Keratinocyte (primary cell): ENCODE results near the gene C16orf96. TPM values are rescaled to one million over a fixed set of nuclear protein-coding genes. Genes with fewer than 3 reads are reported as not detected.

Source experiments
- DNase-seq: peaks from one replicate; pipeline ENCODE4 v3.0.0-alpha.2; 2011; ENCODE audit warnings: low read depth, missing footprints, low spot score
- FAIRE-seq: peaks from 2 replicates; lab custom pipeline; 2011; peaks lifted over from hg19 to GRCh38; lab: Jason Lieb, UNC
- H2AFZ ChIP-seq: 2 replicates; pipeline ENCODE4 v1.6.0; 2012; ENCODE audit warnings: low read length, control low read depth, inconsistent platforms; ENCODE audit not compliant: control insufficient read depth
- H3K27ac ChIP-seq: 2 replicates; pipeline ENCODE4 v1.5.1; 2011; ENCODE audit warnings: low read length; ENCODE audit not compliant: control insufficient read depth, insufficient read depth
- H3K27me3 ChIP-seq: 3 replicates; pipeline ENCODE4 v1.6.0; 2011; ENCODE audit warnings: low read length; ENCODE audit not compliant: control insufficient read depth, insufficient read depth; ENCODE audit errors: extremely low read depth
- H3K36me3 ChIP-seq, 2 experiments: 2 replicates in 1 of 2; 3 replicates in 1 of 2; pipeline ENCODE4 v1.5.1; 2011; ENCODE audit warnings: low read length in 2 of 2, mild to moderate bottlenecking in 1 of 2; ENCODE audit not compliant: control insufficient read depth in 2 of 2, insufficient read depth in 2 of 2; ENCODE audit errors: extremely low read depth in 1 of 2
- H3K4me1 ChIP-seq: 3 replicates; pipeline ENCODE4 v1.5.1; 2011; ENCODE audit warnings: low read length; ENCODE audit not compliant: control insufficient read depth, insufficient read depth; ENCODE audit errors: extremely low read depth
- H3K4me2 ChIP-seq: 3 replicates; pipeline ENCODE4 v1.6.0; 2011; ENCODE audit warnings: low read depth, low read length; ENCODE audit not compliant: control insufficient read depth, insufficient read depth; ENCODE audit errors: extremely low read depth
- H3K4me3 ChIP-seq, 3 experiments: fragments of 200-600 bp in 1 of 3; sonication (generic) in 1 of 3; 2 replicates in 2 of 3; 3 replicates in 1 of 3; pipeline ENCODE4 v1.5.1; 2011 to 2016; ENCODE audit warnings: low read length in 3 of 3, mild to moderate bottlenecking in 3 of 3, control low read depth in 2 of 3, inconsistent platforms in 1 of 3, low read depth in 1 of 3, mixed read lengths in 1 of 3, mixed run types in 1 of 3, moderate library complexity in 1 of 3; ENCODE audit not compliant: control insufficient read depth in 2 of 3, insufficient read depth in 2 of 3; ENCODE audit errors: extremely low read depth in 1 of 3
- H3K79me2 ChIP-seq: 2 replicates; pipeline ENCODE4 v1.6.0; 2012; ENCODE audit warnings: low read length; ENCODE audit not compliant: control insufficient read depth, insufficient read depth
- H3K9ac ChIP-seq: 3 replicates; pipeline ENCODE4 v1.6.0; 2011; ENCODE audit warnings: low read length; ENCODE audit not compliant: control insufficient read depth, insufficient read depth; ENCODE audit errors: extremely low read depth
- H3K9me1 ChIP-seq: 3 replicates; pipeline ENCODE4 v1.6.0; 2011; ENCODE audit warnings: low read length; ENCODE audit not compliant: control insufficient read depth, insufficient read depth; ENCODE audit errors: extremely low read depth
- H3K9me3 ChIP-seq: 2 replicates; pipeline ENCODE4 v1.5.1; 2012; ENCODE audit warnings: low read depth, low read length; ENCODE audit not compliant: control insufficient read depth
- H4K20me1 ChIP-seq: 3 replicates; pipeline ENCODE4 v1.6.0; 2011; ENCODE audit warnings: low read length; ENCODE audit not compliant: control insufficient read depth, insufficient read depth; ENCODE audit errors: extremely low read depth
- EZH2 ChIP-seq: IDR thresholded peaks from one replicate; pipeline ENCODE4 v1.6.1; 2012; ENCODE audit warnings: inconsistent platforms, mild to moderate bottlenecking, low read length, moderate library complexity
- dilution Hi-C: fragments of 300-500 bp; cut with MboI; formaldehyde crosslinking; loops from one replicate; pipeline ENCODE4 v1.7.0; 2020; ENCODE audit warnings: low sequenced_read_pairs; ENCODE audit not compliant: extremely low pct_ligation_motif_present
- polyA plus RNA-seq, 5 experiments: library from polyadenylated mRNA; depleted of rRNA in 3 of 5; stranded (reverse) in 3 of 5; stranded (forward) in 1 of 5; unstranded in 1 of 5; fragments of >200 nt; gene quantifications; 1 replicate in 1 of 5; 2 replicates in 3 of 5; 3 replicates in 1 of 5; pipeline versions ENCODE4 v1.2.1 to v1.2.3, GENCODE V29; 2011 to 2012; ENCODE audit warnings: missing spikeins in 2 of 5, low read depth in 1 of 5, low replicate concordance in 1 of 5
- TF ChIP-seq, protein P1 (sequence below), 3 experiments: IDR thresholded peaks in 1 of 3; conservative IDR thresholded peaks in 1 of 3; optimal IDR thresholded peaks in 1 of 3; 2 replicates in 2 of 3; 3 replicates in 1 of 3; pipeline versions ENCODE3 to v1.5.1; 2011; ENCODE audit warnings: low read length in 3 of 3, mild to moderate bottlenecking in 3 of 3, moderate library complexity in 2 of 3, control low read depth in 1 of 3, inconsistent platforms in 1 of 3; ENCODE audit not compliant: insufficient read depth in 2 of 3; ENCODE audit errors: extremely low read depth in 1 of 3

C16orf96 gene
- polyA plus RNA-seq, 1 donor (not counting 4 experiments of a cell fraction or from before 2014, with no cell fraction given) = not detected

DNA sequence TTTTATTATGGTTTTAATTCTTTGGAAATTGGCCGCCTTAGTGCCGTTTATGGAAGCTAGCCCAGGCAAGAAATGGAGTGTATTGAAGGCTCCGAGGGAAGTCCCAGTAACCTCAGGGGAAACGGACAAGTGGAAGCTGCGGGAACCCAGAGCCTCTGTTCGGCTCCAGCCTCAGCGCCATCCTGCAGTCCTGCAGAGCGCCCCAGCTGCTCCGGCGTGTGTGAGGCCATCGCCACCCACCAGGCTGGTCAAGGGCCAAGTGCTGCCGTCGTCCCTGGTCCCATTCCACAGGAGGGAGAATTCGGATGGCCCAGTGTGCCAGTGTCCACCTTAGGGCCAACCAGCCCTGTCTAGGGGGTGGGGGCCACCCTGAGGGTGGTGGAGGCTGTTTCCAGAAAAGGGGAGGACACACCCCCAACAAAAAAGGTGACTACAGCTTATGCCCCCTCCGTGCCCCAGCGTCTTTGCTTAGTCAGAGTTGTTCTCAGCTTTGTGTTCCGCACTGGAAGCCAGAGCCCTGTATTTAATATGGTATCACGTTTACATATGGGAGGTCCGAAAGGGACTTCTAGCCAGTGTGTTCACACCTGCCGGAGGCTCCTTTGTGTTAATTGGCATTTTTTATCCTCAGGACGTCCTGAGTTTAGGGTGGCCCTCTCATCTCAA is 81.5 kb downstream of the C16orf96 start:
- Histone ChIP-seq H3K79me2 (peaks cover 73% of the 10 kb centered on the region), H2AFZ (no peak overlapping the region), H3K4me2 (no peak overlapping the region), H3K9me3 (no peaks in the 10 kb centered on the region), H3K9ac (no peak overlapping the region), H3K9me1 (no peaks in the 10 kb centered on the region), H3K27ac (no peak overlapping the region), H3K27me3 (no peaks in the 10 kb centered on the region), H4K20me1 (peaks cover 24% of the 10 kb centered on the region), H3K4me1 (no peaks in the 10 kb centered on the region), H3K36me3 (peaks cover 11 to 18% of the 10 kb centered on the region in 2 experiments), H3K4me3 (no peak overlapping the region)
- TF ChIP-seq, protein P1, sequence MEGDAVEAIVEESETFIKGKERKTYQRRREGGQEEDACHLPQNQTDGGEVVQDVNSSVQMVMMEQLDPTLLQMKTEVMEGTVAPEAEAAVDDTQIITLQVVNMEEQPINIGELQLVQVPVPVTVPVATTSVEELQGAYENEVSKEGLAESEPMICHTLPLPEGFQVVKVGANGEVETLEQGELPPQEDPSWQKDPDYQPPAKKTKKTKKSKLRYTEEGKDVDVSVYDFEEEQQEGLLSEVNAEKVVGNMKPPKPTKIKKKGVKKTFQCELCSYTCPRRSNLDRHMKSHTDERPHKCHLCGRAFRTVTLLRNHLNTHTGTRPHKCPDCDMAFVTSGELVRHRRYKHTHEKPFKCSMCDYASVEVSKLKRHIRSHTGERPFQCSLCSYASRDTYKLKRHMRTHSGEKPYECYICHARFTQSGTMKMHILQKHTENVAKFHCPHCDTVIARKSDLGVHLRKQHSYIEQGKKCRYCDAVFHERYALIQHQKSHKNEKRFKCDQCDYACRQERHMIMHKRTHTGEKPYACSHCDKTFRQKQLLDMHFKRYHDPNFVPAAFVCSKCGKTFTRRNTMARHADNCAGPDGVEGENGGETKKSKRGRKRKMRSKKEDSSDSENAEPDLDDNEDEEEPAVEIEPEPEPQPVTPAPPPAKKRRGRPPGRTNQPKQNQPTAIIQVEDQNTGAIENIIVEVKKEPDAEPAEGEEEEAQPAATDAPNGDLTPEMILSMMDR (optimal IDR thresholded peaks at IDR 0.05 in 1 of 3, IDR thresholded peaks at IDR 0.05 in 1 of 3, conservative IDR thresholded peaks at IDR 0.05 in 1 of 3; ENCODE audit: extremely low read depth in 1 of 3, insufficient read depth in 2 of 3, low read length in 3 of 3) = no peak
- TF ChIP-seq EZH2 = no peak
- FAIRE-seq (no peak), DNase-seq (no peak)
- dilution Hi-C loops = no loop called here

DNA sequence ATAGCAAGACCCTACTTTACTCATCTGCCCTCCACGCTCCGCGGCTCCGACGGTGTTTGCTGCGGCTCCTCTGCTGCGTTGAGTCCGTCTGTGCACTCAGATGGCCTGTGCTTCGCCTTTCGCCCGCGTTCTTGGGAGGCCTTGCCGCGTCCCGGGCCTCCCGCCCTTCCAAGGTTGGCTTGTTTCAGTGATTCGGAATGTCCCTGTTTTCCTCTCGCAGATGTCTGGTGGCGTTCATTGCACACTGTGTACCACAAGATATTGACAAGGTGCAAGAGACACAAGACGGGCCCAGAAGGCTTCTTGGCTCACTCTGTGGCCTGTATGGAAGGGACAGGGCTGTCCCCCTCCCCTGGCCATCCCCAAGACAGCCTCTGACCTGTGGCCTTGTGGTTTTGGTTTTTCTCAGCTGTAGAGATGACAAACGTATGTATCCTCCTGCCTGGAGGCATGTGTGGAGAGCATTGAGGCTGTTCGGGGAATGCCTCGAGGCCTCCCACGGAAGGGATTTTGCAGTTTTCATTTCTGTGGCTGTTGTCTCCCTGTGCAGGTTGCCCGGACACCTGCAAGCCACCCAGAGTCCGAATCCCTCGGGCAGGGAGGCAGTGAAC is 83.9 kb downstream of the C16orf96 start:
- TF ChIP-seq EZH2 = no peak
- TF ChIP-seq, protein P1 (optimal IDR thresholded peaks at IDR 0.05 in 1 of 3, IDR thresholded peaks at IDR 0.05 in 1 of 3, conservative IDR thresholded peaks at IDR 0.05 in 1 of 3; ENCODE audit: extremely low read depth in 1 of 3, insufficient read depth in 2 of 3, low read length in 3 of 3) = no peak
- no peaks in the 10 kb centered on the region for H3K4me1 ChIP-seq
- no peak overlapping the region for H3K4me2 ChIP-seq
- no peak for DNase-seq
- no peak overlapping the region for H3K4me3 ChIP-seq
- peaks cover 24% of the 10 kb centered on the region for H4K20me1 ChIP-seq
- H3K9ac ChIP-seq = no peak overlapping the region
- no peaks in the 10 kb centered on the region for H3K27me3 ChIP-seq
- H3K27ac ChIP-seq = no peak overlapping the region
- no peak for FAIRE-seq
- H2AFZ ChIP-seq = no peak overlapping the region
- no peaks in the 10 kb centered on the region for H3K9me3 ChIP-seq
- peaks cover 6 to 18% of the 10 kb centered on the region in 2 experiments for H3K36me3 ChIP-seq
- H3K79me2 ChIP-seq = peaks cover 65% of the 10 kb centered on the region
- dilution Hi-C loops = no loop called here
- no peaks in the 10 kb centered on the region for H3K9me1 ChIP-seq
